AG04449 (cell line): ENCODE measurements around the gene ARMH3.

Source experiments
- CTCF ChIA-PET: fragments of 350-600 bp; formaldehyde crosslinking; extraction: SDS; loops from one replicate; lab custom pipeline; 2021; ENCODE audit warnings: antibody characterized with exemption; lab: Yijun Ruan, JAX
- POLR2A ChIA-PET: fragments of 400-600, 350-600 bp; formaldehyde crosslinking; extraction: SDS; loops from one replicate; lab custom pipeline; 2020; ENCODE audit warnings: antibody characterized with exemption, inconsistent platforms; lab: Yijun Ruan, JAX
- DNase-seq: peaks from one replicate; pipeline ENCODE4 v3.0.0-alpha.2; 2010; ENCODE audit warnings: low read depth, low spot score
- H3K4me3 ChIP-seq: 2 replicates; pipeline ENCODE4 v1.5.1; 2011; ENCODE audit warnings: low read depth, mild to moderate bottlenecking, control low read depth, low read length
- TF ChIP-seq, protein P1 (sequence below): IDR thresholded peaks from one replicate; pipeline ENCODE4 v1.5.1; 2011; ENCODE audit warnings: mild to moderate bottlenecking, moderate library complexity, low read length, control low read depth, inconsistent platforms; ENCODE audit not compliant: insufficient read depth; ENCODE audit errors: missing control alignments

ARMH3 gene

DNA sequence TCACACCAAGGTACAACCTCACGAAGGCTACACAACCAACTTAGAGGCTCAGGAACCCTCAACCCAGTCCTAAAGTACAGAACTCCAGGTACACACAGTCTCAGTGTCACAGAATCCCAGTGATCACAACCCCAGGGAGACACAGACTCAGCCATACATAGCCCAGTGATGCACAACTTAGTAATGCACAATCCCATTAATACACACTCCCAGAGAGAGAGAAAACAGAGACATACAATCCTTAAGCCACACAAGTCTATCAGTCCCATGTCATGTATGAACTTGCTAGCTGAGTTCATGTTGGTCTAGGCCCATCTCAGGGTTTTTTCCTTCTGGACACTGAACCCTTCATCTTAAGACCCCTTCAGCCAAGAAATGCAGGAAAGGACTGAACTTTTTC lies 217.0 kb downstream of the ARMH3 start:
- DNase-seq: no peak
- POLR2A ChIA-PET: interaction anchor here (1.2 kb wide), 1 partner anchor 21 kb away, joined by 7 read pairs; the partner anchor contains the start of gene OGA
- H3K4me3 ChIP-seq: no peak overlapping the region

DNA sequence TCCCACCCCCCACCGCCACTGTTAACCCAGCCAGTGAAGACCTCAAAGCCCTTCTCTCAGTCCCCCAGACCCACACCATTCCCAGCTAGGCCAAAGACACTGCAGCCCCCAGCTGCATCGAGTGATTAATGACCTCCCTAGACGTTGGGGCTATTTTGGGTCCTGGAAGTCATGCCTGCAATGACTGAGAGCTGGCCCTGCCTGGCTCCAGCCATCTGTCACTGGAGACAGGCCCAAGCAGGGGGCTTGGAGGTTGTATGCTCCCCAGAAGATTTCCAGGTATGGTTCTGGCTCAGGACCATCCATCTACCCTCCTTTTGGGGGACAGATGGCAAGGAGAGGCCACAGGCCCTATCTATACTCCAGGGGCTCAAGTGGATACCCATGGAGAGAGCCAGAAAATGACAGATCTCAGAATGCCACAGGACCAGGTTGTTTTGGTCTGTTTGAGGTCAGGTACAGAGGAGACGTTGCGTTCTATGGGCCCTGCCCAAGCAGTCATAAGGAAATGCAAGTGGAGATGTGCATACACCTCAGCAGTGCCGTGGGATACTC lies 217.5 kb downstream of the ARMH3 start:
- TF ChIP-seq, protein P1, sequence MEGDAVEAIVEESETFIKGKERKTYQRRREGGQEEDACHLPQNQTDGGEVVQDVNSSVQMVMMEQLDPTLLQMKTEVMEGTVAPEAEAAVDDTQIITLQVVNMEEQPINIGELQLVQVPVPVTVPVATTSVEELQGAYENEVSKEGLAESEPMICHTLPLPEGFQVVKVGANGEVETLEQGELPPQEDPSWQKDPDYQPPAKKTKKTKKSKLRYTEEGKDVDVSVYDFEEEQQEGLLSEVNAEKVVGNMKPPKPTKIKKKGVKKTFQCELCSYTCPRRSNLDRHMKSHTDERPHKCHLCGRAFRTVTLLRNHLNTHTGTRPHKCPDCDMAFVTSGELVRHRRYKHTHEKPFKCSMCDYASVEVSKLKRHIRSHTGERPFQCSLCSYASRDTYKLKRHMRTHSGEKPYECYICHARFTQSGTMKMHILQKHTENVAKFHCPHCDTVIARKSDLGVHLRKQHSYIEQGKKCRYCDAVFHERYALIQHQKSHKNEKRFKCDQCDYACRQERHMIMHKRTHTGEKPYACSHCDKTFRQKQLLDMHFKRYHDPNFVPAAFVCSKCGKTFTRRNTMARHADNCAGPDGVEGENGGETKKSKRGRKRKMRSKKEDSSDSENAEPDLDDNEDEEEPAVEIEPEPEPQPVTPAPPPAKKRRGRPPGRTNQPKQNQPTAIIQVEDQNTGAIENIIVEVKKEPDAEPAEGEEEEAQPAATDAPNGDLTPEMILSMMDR: no peak
- DNase-seq: no peak
- CTCF ChIA-PET: interaction anchor here (0.6 to 14.8 kb wide), 8 partner anchors 12 to 232 kb away, joined by 3 to 581 read pairs (median 44); partner anchors contain the start of genes HPS6 and OGA
- no peak overlapping the region for H3K4me3 ChIP-seq
- POLR2A ChIA-PET: no interaction called here

More for the DNA sequence above, 217.0 kb downstream of the ARMH3 start:
- CTCF ChIA-PET: interaction anchor here (0.6 to 14.8 kb wide), 16 partner anchors 11 to 232 kb away, joined by 3 to 581 read pairs (median 16); partner anchors contain the start of gene HPS6
- TF ChIP-seq, protein P1: no peak

DNA sequence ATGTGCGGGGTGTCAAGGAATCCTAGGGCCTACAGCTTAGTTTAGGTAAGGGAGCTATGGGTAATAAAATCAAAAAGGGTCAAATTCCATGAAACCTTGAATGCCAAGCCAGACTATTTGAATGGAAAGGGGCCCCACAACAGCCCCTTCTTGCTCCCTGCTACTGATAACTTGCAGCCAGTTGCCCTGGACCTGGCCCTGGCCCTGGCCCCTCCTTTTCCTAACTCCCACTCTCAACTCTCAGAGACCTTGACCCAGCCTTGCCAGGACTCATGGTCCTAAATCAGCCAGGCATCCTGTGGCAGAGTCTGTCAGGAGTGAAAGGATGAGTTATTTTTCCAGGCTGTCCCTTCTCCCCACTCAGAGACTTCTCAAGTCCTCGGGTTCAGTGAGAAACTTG lies 218.2 kb downstream of the ARMH3 start:
- H3K4me3 ChIP-seq: no peak overlapping the region
- ChIA-PET POLR2A (no interaction called here), CTCF (interaction anchor here (0.6 to 14.8 kb wide), 10 partner anchors 11 to 233 kb away, joined by 3 to 581 read pairs (median 16); partner anchors contain the start of genes HPS6 and OGA)
- no peak for DNase-seq
- TF ChIP-seq, protein P1: no peak

DNA sequence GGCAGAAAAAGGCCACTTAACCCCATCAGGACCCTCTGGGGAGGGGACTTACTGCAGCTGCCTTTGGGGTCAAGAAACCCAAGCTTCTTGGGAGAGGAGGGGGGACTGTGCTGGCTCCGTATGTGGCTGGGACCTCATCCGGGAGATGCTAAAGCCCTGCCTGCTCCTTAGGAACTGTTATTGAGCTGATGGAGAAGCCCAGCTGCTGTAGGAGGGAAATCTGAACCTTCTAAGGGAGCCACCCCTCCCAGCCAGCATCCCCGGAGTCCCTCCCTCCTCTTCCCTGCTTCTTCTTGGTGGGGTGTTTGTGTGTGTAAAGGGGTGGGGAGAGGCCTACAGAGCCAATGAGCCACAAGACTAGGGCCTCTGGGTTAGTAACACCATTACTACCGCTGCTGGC lies 220.6 kb downstream of the ARMH3 start:
- no peak overlapping the region for H3K4me3 ChIP-seq
- TF ChIP-seq, protein P1: no peak
- ChIA-PET CTCF (interaction anchor here (0.6 to 14.8 kb wide), 27 partner anchors 8 to 283 kb away, joined by 3 to 581 read pairs (median 5); partner anchors contain the start of genes HPS6, KCNIP2 and OGA), POLR2A (no interaction called here)
- DNase-seq: no peak

DNA sequence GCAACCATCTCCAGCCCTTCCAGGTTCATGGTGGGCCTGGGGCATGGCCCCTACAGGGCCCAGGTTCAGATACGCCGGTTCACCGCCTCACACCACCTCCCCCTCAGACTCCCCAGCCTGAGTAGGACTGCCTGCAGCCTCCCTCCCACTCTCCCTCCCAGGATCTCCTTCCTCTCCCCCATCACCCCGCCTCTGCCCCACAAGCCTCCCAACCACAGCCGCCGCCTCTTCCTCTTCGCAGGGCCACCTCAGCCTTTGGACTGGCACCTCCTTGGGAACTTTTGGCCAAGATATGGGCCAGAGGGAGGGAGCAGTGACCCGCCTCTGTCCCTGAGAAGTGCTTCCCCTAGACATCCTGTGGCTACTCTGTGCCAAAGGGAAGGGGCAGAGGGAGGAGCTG lies 221.6 kb downstream of the ARMH3 start:
- DNase-seq: no peak
- TF ChIP-seq, protein P1: no peak
- POLR2A ChIA-PET: no interaction called here
- CTCF ChIA-PET: interaction anchor here (1.0 to 14.8 kb wide), 8 partner anchors 12 to 236 kb away, joined by 3 to 581 read pairs (median 11); partner anchors contain the start of gene HPS6
- no peak overlapping the region for H3K4me3 ChIP-seq

DNA sequence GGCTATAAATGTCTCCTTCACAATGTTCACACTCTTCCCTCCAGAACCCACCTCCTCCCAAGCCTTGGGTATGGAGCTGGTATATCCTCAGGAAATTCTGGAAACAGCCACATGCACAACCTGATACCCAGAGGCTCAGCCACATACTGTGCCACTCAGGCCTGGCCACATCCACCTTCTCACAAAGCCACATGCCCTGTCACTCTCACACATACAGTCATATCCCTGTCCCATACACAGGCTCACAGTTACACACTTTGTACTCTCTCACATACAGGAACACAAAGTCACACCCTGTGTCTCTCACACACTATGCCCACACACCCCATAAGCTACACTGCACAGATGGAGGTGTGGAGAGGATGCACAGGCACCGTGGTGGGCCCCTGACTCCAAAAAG lies 222.5 kb downstream of the ARMH3 start:
- CTCF ChIA-PET: interaction anchor here (0.9 to 14.8 kb wide), 9 partner anchors 8 to 620 kb away, joined by 3 to 581 read pairs (median 4); no protein-coding TSS in a partner anchor
- DNase-seq: no peak
- POLR2A ChIA-PET: no interaction called here
- TF ChIP-seq, protein P1: no peak
- no peak overlapping the region for H3K4me3 ChIP-seq
